KOPT-K1 (cell line): ENCODE data around the gene IER5.

Experiments used
- H3K27ac ChIP-seq: fragments of 200-600 bp; sonication (generic); 2 replicates; pipeline ENCODE4 v1.5.1; 2016; ENCODE audit warnings: antibody characterized with exemption, mild to moderate bottlenecking, low read depth, low read length; ENCODE audit not compliant: poor library complexity, severe bottlenecking
- H3K36me3 ChIP-seq: fragments of 200-600 bp; sonication (generic); 2 replicates; pipeline ENCODE4 v1.5.1; 2017; ENCODE audit warnings: antibody characterized with exemption, mild to moderate bottlenecking, low read length, moderate library complexity; ENCODE audit not compliant: insufficient read depth
- H3K9me3 ChIP-seq: fragments of 200-600 bp; sonication (generic); 2 replicates; pipeline ENCODE4 v1.5.1; 2017; ENCODE audit warnings: antibody characterized with exemption, low read length, mild to moderate bottlenecking; ENCODE audit not compliant: insufficient read depth, poor library complexity, severe bottlenecking

The IER5 gene

GRCh38 chr1:181087400-181087901 lies 1.0 kb upstream of the IER5 start:
- Histone ChIP-seq H3K27ac (no peak overlapping the region), H3K36me3 (peaks cover 15% of the 10 kb centered on the region)

GRCh38 chr1:181089017-181089675 lies 646 bp downstream of the IER5 start:
- Histone ChIP-seq H3K27ac (peak overlapping the region; percentile 75), H3K9me3 (no peaks in the 10 kb centered on the region), H3K36me3 (peaks cover 31% of the 10 kb centered on the region)

More at GRCh38 chr1:181087400-181087901, 1.0 kb upstream of the IER5 start:
- H3K9me3 ChIP-seq: no peaks in the 10 kb centered on the region

- H3K27ac ChIP-seq: peak overlapping the region; percentile 75
- no peaks in the 10 kb centered on the region for H3K9me3 ChIP-seq
- H3K36me3 ChIP-seq: peaks cover 39% of the 10 kb centered on the region
Observed at GRCh38 chr1:181089676-181090544, 1.4 kb downstream of the IER5 start.

GRCh38 chr1:181090641-181091126 lies 2.2 kb downstream of the IER5 start:
- Histone ChIP-seq H3K9me3 (no peaks in the 10 kb centered on the region), H3K27ac (peak overlapping the region; percentile 75), H3K36me3 (peaks cover 43% of the 10 kb centered on the region)

- Histone ChIP-seq H3K36me3 (peaks cover 43% of the 10 kb centered on the region), H3K9me3 (no peaks in the 10 kb centered on the region), H3K27ac (no peak overlapping the region)
Observed at GRCh38 chr1:181091309-181092040, 3.0 kb downstream of the IER5 start.

- H3K27ac ChIP-seq: no peak overlapping the region
- H3K9me3 ChIP-seq: no peaks in the 10 kb centered on the region
Observed at GRCh38 chr1:181092056-181092455, 3.6 kb downstream of the IER5 start.

GRCh38 chr1:181092883-181093458 lies 4.5 kb downstream of the IER5 start:
- Histone ChIP-seq H3K9me3 (no peaks in the 10 kb centered on the region), H3K27ac (no peak overlapping the region), H3K36me3 (peaks cover 43% of the 10 kb centered on the region)

More at GRCh38 chr1:181092056-181092455, 3.6 kb downstream of the IER5 start:
- peaks cover 43% of the 10 kb centered on the region for H3K36me3 ChIP-seq

GRCh38 chr1:181094416-181095212 lies 6.1 kb downstream of the IER5 start:
- Histone ChIP-seq H3K27ac (no peak overlapping the region), H3K36me3 (peaks cover 43% of the 10 kb centered on the region), H3K9me3 (no peaks in the 10 kb centered on the region)

- Histone ChIP-seq H3K9me3 (no peaks in the 10 kb centered on the region), H3K36me3 (peaks cover 43% of the 10 kb centered on the region), H3K27ac (no peak overlapping the region)
Observed at GRCh38 chr1:181095260-181095659, 6.8 kb downstream of the IER5 start.

- no peaks in the 10 kb centered on the region for H3K9me3 ChIP-seq
- no peak overlapping the region for H3K27ac ChIP-seq
- H3K36me3 ChIP-seq: peaks cover 43% of the 10 kb centered on the region
Observed at GRCh38 chr1:181095763-181096184, 7.3 kb downstream of the IER5 start.

- H3K9me3 ChIP-seq: no peaks in the 10 kb centered on the region
- no peak overlapping the region for H3K27ac ChIP-seq
- H3K36me3 ChIP-seq: peaks cover 30% of the 10 kb centered on the region
Observed at GRCh38 chr1:181097242-181097641, 8.7 kb downstream of the IER5 start.

- H3K27ac ChIP-seq: no peak overlapping the region
- H3K9me3 ChIP-seq: no peaks in the 10 kb centered on the region
- peaks cover 9% of the 10 kb centered on the region for H3K36me3 ChIP-seq
Observed at GRCh38 chr1:181099152-181100014, 10.9 kb downstream of the IER5 start.
